HUES64 (cell line): ENCODE results near the gene CAPN2. TPM values are rescaled to one million over a fixed set of nuclear protein-coding genes. Genes with fewer than 3 reads are reported as not detected.

Experiments used
- H3K27ac ChIP-seq: 2 replicates; pipeline ENCODE4 v1.7.0; 2013; ENCODE audit warnings: low read depth, low read length, inconsistent platforms
- H3K27me3 ChIP-seq: 2 replicates; pipeline ENCODE4 v1.6.1; 2013; ENCODE audit warnings: mild to moderate bottlenecking, low read length; ENCODE audit not compliant: insufficient read depth
- H3K36me3 ChIP-seq: 2 replicates; pipeline ENCODE4 v1.6.1; 2013; ENCODE audit warnings: mild to moderate bottlenecking, low read length; ENCODE audit not compliant: insufficient read depth
- H3K4me1 ChIP-seq: 2 replicates; pipeline ENCODE4 v1.6.1; 2013; ENCODE audit warnings: mild to moderate bottlenecking, low read length, moderate library complexity; ENCODE audit not compliant: insufficient read depth
- H3K4me3 ChIP-seq: 2 replicates; pipeline ENCODE4 v1.5.1; 2013; ENCODE audit warnings: mild to moderate bottlenecking, low read length, moderate library complexity
- H3K9ac ChIP-seq: 2 replicates; pipeline ENCODE4 v1.6.1; 2013; ENCODE audit warnings: mild to moderate bottlenecking, low read depth, low read length
- H3K9me3 ChIP-seq: 2 replicates; pipeline ENCODE4 v1.6.1; 2013; ENCODE audit warnings: low read depth, low read length; ENCODE audit not compliant: insufficient read depth
- WGBS: fragments of 150-250, 120-280 bp; methylation state at CpG from one replicate; pipeline ENCODE4 v1.1.7; 2013; ENCODE audit warnings: missing lambda C conversion rate; 5-methylcytosine and 5-hydroxymethylcytosine counted together
- polyA plus RNA-seq, 2 experiments: library from polyadenylated mRNA; stranded (reverse); fragments of 50-300 nt; gene quantifications; one replicate each; pipeline ENCODE4 v1.2.3, GENCODE V29; 2013

CAPN2 gene
- 26.0 TPM for polyA plus RNA-seq (2013, experiment 1 of 2)
- polyA plus RNA-seq (2013, experiment 2 of 2) = 34.6 TPM

DNA sequence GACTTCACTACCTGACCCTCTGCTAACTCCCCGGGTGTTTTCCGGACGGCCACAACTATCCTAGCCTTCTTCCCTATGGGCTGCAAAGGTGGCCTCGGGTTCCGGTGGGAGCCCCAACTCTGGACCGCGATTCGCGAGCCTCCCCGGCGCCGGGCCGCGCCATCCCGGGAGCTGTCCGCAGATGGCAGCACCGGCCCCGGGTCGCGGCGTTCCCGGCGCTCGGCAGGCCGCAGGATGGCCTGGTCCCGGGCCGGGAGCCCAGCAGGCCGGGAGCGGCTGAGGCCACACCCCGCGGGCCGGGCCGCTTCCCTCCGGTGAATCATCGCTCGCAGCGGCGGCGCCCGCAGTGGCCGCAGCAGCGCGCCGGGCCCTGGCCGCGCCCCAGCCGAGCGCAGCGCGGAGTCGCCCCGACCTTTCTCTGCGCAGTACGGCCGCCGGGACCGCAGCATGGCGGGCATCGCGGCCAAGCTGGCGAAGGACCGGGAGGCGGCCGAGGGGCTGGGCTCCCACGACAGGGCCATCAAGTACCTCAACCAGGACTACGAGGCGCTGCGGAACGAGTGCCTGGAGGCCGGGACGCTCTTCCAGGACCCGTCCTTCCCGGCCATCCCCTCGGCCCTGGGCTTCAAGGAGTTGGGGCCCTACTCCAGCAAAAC lies at the start of gene CAPN2:
CAPN2 (plus strand) TSS at position 346 of the 656 bp plus-strand sequence; CDS start at position 448, 102 bp downstream.
- Histone ChIP-seq H3K9me3 (no peaks in the 10 kb centered on the region), H3K27me3 (peaks cover 57% of the 10 kb centered on the region), H3K27ac (no peak within 1 kb of the TSS; the same call in 1 of the 2 replicates), H3K9ac (peak within 1 kb of the TSS; percentile 85), H3K4me1 (peaks cover 27% of the 10 kb centered on the region), H3K4me3 (peak within 1 kb of the TSS; percentile 70), H3K36me3 (no peaks in the 10 kb centered on the region)
- under 1% methylated on average over 74 of the region's 74 CpGs for WGBS

DNA sequence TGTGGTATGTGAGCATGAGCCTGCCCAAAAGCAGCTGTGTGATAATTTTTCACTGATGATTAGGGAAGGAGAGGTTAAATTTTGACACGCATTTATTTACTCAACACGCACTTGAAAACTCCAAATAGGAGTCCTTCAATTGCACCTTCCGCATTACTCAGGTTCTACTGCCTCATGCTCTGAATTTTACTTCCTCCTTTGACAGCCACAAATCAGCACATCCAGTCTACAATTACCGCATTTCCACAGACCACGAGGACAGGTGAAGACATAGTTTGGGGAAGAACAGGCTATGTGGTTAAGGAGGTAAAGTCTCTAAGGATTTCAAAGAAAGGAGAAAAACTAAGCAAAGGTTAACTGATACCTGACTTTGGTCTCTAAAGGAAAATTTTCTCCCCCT lies 49.4 kb upstream of the CAPN2 start:
- no peaks in the 10 kb centered on the region for H3K9me3 ChIP-seq
- no peak overlapping the region for H3K9ac ChIP-seq
- no peaks in the 10 kb centered on the region for H3K36me3 ChIP-seq
- H3K27me3 ChIP-seq = no peaks in the 10 kb centered on the region
- no peaks in the 10 kb centered on the region for H3K4me1 ChIP-seq
- no peak overlapping the region for H3K4me3 ChIP-seq
- no peak overlapping the region for H3K27ac ChIP-seq
- WGBS = 69% methylated on average over 4 of the region's 5 CpGs

- Histone ChIP-seq H3K9me3 (no peaks in the 10 kb centered on the region), H3K27ac (no peak overlapping the region), H3K4me3 (no peak overlapping the region), H3K36me3 (no peaks in the 10 kb centered on the region), H3K9ac (no peak overlapping the region), H3K4me1 (no peaks in the 10 kb centered on the region), H3K27me3 (no peaks in the 10 kb centered on the region)
- WGBS = 75% methylated on average over 5 of the region's 5 CpGs
Measured at GRCh38 chr1:223664106-223664505, 48.2 kb upstream of the CAPN2 start.

GRCh38 chr1:223665592-223666312 lies 46.6 kb upstream of the CAPN2 start, which contains the start of gene CAPN8:
CAPN8 (minus strand) TSS chr1:223665701; CDS start chr1:223665646, 55 bp downstream.
- H3K27me3 ChIP-seq = no peaks in the 10 kb centered on the region
- H3K9ac ChIP-seq = no peak within 1 kb of the TSS
- H3K36me3 ChIP-seq = no peaks in the 10 kb centered on the region
- H3K27ac ChIP-seq = no peak within 1 kb of the TSS
- H3K4me3 ChIP-seq = no peak within 1 kb of the TSS
- no peaks in the 10 kb centered on the region for H3K9me3 ChIP-seq
- peaks cover 3% of the 10 kb centered on the region; the same call in 1 of the 2 replicates for H3K4me1 ChIP-seq
- WGBS = 78% methylated on average over 6 of the region's 6 CpGs

DNA sequence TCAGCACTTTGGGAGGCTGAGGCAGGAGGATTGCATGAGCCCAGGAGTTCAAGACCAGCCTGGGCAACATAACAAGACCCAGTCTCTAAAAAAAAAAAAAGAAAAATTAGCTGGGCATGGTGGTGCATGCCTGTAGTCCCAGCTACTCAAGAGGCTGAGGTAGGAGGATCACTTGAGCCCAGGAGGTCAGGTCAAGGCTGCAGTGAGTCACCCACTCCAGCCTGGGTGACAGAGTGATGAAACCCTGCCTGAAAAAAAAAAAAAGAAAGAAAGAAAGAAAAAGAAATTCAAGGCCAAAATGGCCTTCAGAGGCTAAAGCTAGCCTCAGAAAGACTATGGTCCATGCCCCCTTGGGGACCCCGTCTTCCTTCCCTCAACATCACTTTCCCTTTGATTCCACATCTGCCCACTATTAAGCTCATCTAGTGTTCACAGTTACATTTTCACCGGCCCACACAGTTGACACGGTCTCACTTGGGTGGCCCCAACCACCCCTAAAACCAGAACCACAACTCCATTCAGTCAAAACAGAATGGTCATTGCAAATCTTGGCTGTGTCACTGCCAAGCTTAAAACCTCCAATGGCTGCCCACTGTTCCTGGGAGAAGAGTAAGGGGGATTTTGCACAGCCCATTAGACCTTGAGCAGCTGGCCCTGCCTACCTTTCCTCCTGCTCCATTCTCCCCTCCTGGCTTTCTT lies 44.7 kb upstream of the CAPN2 start:
- H3K36me3 ChIP-seq = no peaks in the 10 kb centered on the region
- H3K4me1 ChIP-seq = peaks cover 4% of the 10 kb centered on the region; the same call in 1 of the 2 replicates
- H3K9me3 ChIP-seq = no peaks in the 10 kb centered on the region
- H3K27me3 ChIP-seq = no peaks in the 10 kb centered on the region
- H3K4me3 ChIP-seq = no peak overlapping the region
- 89% methylated on average over 3 of the region's 3 CpGs for WGBS
- H3K27ac ChIP-seq = no peak overlapping the region
- no peak overlapping the region for H3K9ac ChIP-seq

GRCh38 chr1:223669003-223669795 lies 43.1 kb upstream of the CAPN2 start:
- WGBS = 81% methylated on average over 6 of the region's 6 CpGs
- Histone ChIP-seq H3K27me3 (no peaks in the 10 kb centered on the region), H3K9me3 (peaks cover 10% of the 10 kb centered on the region), H3K36me3 (no peaks in the 10 kb centered on the region), H3K4me3 (no peak overlapping the region), H3K4me1 (peaks cover 4% of the 10 kb centered on the region; the same call in 1 of the 2 replicates), H3K27ac (no peak overlapping the region), H3K9ac (no peak overlapping the region)

DNA sequence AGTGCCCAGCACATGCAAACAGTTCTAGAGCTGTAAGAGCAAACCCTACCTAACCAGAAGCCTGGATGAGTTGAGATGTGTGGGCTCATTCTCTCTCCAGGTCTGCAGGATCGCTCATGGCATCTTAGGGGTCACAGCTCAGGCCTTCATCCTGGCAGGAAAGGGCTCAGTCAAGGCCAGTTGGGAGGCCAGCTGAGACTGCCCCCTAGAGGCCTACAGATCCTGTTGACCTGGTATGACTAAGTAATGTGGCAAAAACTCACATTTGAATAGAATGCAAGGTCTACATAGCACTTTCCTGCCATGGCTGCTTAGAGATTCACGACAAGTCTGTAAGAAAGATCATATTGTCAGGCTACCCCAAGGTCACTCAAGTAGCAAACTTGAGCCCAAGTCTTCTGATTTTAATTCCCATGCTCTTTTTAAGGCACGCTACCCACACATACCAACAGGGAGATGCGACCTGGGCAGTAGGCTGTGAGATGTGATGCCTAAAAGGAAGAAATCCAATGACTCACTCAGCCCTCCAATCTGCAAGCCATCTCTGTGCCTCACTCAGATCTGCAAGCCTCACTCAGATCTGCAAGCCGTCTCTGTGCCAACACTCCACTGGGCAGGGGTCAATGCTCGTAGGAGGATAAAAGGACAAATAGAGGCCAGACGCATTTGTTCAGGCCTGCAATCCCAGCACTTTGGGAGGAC lies 41.7 kb upstream of the CAPN2 start:
- peaks cover 16% of the 10 kb centered on the region for H3K9me3 ChIP-seq
- no peak overlapping the region for H3K27ac ChIP-seq
- WGBS = 63% methylated on average over 7 of the region's 7 CpGs

DNA sequence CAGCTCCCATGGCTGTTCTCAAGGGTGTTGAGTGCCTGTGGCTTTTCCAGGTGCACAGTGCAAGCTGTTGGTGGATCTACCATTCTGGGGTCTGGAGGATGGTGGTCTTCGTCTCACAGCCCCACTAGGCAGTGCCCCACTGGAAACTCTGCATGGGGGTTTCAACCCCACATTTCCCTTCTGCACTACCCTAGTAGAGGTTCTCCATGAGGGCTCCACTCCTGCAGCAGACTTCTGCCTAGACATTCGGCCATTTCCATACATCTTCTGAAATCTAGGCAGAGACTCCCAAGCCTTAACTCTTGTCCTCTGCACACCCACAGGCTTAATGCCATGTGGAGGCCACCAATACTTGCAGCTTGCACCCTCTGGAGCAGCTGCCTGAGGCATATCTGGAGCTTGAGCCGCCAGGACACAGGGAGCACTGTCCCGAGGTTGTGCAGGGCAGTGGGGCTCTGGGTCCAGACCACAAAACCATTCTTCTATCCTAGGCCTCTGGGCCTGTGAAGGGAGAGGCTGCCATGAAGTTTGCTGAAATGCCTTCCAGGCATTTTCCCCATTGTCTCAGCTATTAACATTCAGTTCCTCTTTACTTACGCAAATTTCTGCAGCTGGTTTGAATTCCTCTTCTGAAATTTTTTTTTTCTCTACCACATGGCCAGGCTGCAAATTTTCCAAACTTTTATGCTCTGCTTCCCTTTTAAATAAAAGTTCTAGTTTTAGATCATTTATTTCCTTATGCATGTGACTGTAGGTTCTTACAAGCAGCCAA lies 38.0 kb upstream of the CAPN2 start:
- Histone ChIP-seq H3K4me3 (no peak overlapping the region), H3K9me3 (peaks cover 16% of the 10 kb centered on the region), H3K9ac (no peak overlapping the region), H3K36me3 (no peaks in the 10 kb centered on the region), H3K4me1 (peaks cover 4% of the 10 kb centered on the region; the same call in 1 of the 2 replicates), H3K27ac (no peak overlapping the region; the same call in 1 of the 2 replicates), H3K27me3 (no peaks in the 10 kb centered on the region)
- 73% methylated on average over 5 of the region's 5 CpGs for WGBS

More for the DNA sequence above, 41.7 kb upstream of the CAPN2 start:
- H3K9ac ChIP-seq = no peak overlapping the region
- peaks cover 4% of the 10 kb centered on the region; the same call in 1 of the 2 replicates for H3K4me1 ChIP-seq
- H3K27me3 ChIP-seq = no peaks in the 10 kb centered on the region
- no peak overlapping the region for H3K4me3 ChIP-seq
- H3K36me3 ChIP-seq = no peaks in the 10 kb centered on the region

DNA sequence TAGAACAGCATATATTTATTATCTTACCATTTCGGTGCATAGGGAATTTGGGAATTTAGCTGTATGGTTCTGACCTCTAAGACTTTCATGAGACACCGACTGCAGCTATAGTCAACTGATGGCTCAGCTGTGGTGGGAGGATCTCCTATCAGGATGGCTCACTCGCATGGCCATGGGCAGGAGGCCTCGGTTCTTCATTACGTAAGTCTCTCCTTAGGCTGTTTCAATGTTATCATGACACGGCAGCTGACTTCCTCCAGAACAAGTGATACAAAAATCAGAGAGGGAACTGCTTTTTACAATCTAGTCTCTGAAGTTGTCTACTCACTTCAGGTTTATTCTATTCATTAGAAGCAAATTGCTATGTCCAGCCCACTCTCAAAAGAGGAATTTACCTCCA lies 33.5 kb upstream of the CAPN2 start:
- Histone ChIP-seq H3K9ac (no peak overlapping the region), H3K4me3 (no peak overlapping the region), H3K27me3 (no peaks in the 10 kb centered on the region), H3K9me3 (peaks cover 10% of the 10 kb centered on the region), H3K4me1 (no peaks in the 10 kb centered on the region), H3K36me3 (no peaks in the 10 kb centered on the region), H3K27ac (no peak overlapping the region)
- 94% methylated on average over 6 of the region's 6 CpGs for WGBS
